GM21390 (cell line): Measurements from ENCODE around the gene ASB14.

ENCODE experiments used
- ATAC-seq: cut with Tn5 transposase; IDR thresholded peaks from one replicate; pipeline ENCODE4 v1.9.1; 2021; ENCODE audit not compliant: unreplicated experiment

ASB14 gene

DNA sequence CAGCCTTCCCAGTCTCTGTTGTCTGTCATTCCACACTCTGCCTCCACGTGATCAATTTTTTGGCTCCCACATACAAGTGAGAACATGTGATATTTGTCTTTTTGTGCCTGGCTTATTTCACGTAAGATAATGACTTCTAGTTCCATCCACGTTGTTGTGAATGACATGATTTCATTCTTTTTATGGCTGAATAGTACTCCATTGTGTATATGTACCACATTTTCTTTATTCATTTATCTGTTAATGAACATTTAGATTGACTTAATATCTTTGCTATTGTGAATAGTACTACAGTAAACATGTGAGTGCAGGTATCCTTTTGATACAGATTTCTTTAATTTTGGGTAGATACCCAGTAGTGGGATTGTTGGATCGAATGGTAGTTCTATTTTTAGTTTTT is 31.4 kb downstream of the ASB14 start:
- no peak for ATAC-seq

GRCh38 chr3:57257678-57258077 is 34.8 kb downstream of the ASB14 start:
- no peak for ATAC-seq

DNA sequence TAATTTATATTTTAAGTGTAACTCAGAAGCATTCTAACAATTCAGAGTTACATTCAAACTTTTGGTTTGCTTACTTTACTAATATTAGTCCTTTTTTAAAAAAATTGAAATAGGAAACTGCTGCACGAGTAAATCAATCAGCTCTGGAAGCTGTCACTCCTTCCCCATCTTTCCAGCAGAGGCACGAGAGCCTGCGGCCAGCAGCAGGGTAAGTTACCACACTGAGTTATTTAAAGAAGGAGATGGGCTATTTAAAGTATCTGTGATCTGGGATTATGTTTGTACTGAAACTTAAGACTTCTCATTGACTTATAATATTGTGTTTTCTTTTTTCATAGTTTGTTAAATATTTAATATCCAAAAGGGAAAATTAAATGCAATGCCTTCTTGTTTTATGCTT is 35.6 kb downstream of the ASB14 start:
- ATAC-seq = no peak

DNA sequence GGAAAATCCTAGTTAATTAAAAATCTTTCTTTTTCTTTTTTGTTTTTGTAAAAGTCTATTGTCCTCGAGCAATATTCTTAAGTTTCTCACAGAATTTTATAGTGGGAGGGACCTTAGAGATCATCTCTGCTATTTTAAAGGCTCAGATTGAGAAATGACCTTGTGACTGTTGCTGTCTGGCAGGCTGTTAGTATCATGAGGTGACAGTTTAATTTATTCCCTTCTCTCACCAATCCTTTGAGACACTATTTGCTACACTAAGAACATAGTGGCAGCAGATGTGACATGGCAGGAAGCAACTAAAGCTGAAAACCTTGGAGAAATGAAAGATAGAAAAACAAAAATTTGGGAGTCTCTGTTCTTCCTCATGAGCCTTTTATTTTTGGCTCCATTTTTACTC is 40.1 kb downstream of the ASB14 start:
- ATAC-seq = no peak

- ATAC-seq = no peak
These were observed 47.5 kb downstream of the ASB14 start for GRCh38 chr3:57244946-57245345.

- peak; percentile 48 for ATAC-seq
These were observed 57.6 kb downstream of the ASB14 start for GRCh38 chr3:57234613-57235575.

GRCh38 chr3:57233799-57234198 is 58.7 kb downstream of the ASB14 start:
- ATAC-seq = no peak

GRCh38 chr3:57230006-57230405 is 62.5 kb downstream of the ASB14 start:
- ATAC-seq = no peak

GRCh38 chr3:57227930-57228751 is 64.3 kb downstream of the ASB14 start:
- peak; percentile 40 for ATAC-seq

GRCh38 chr3:57227204-57227929 is 65.1 kb downstream of the ASB14 start, which contains the start of gene APPL1:
APPL1 (plus strand) TSS chr3:57227729; CDS start chr3:57227884, 155 bp downstream.
- ATAC-seq = peak; percentile 91

GRCh38 chr3:57226176-57226575 is 66.3 kb downstream of the ASB14 start:
- no peak for ATAC-seq

DNA sequence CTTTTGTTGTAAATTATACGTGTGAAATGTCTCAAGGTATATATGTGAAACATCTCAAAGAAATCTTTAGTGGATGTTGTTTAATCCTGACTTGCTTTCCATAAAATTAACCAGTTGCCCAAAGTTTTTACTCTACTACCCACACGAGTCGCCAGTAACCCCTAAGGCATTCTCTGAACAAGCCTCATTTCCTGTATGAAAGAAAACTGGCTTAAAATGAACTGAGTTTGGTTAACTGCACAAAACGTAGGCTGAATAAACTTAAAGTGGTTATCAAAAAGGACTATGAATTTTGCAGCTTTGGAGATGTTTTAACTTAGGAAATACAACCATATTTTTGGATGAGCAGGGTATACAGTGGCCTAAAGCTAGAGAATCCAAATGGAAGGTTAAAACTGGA is 67.6 kb downstream of the ASB14 start:
- no peak for ATAC-seq

GRCh38 chr3:57221883-57222282 is 70.6 kb downstream of the ASB14 start:
- no peak for ATAC-seq
